Activated naive CD8-positive, alpha-beta T cell treated with anti-CD3 and anti-CD28 coated beads for 36 hours (primary cell): ENCODE results near the gene NUCB2. TPM values are rescaled to one million over a fixed set of nuclear protein-coding genes. Genes with fewer than 3 reads are reported as not detected.

Experiments
- DNase-seq: peaks from one replicate; pipeline ENCODE4 v3.0.0; 2021
- H3K27ac Mint-ChIP-seq: one replicate; pipeline ENCODE4 v1.8.0; 2022; ENCODE audit warnings: mild to moderate bottlenecking, moderate library complexity, mixed read lengths
- H3K27me3 Mint-ChIP-seq: one replicate; pipeline ENCODE4 v1.8.0; 2022; ENCODE audit warnings: mild to moderate bottlenecking, mixed read lengths
- H3K36me3 Mint-ChIP-seq: one replicate; pipeline ENCODE4 v1.8.0; 2021; ENCODE audit warnings: mild to moderate bottlenecking, mixed read lengths
- H3K4me1 Mint-ChIP-seq: one replicate; pipeline ENCODE4 v1.8.0; 2021; ENCODE audit warnings: mixed read lengths
- H3K4me3 Mint-ChIP-seq: one replicate; pipeline ENCODE4 v1.8.0; 2022; ENCODE audit warnings: mild to moderate bottlenecking, moderate library complexity, mixed read lengths
- H3K9me3 Mint-ChIP-seq: one replicate; pipeline ENCODE4 v1.8.0; 2022; ENCODE audit warnings: mixed read lengths
- total RNA-seq, 2 experiments: library from RNA; stranded (reverse); gene quantifications; one replicate each; pipeline ENCODE4 v1.2.3, GENCODE V29; 2021

The NUCB2 gene
- total RNA-seq, 2 experiments from 2014 or later: 78.5 to 88.8 TPM

DNA sequence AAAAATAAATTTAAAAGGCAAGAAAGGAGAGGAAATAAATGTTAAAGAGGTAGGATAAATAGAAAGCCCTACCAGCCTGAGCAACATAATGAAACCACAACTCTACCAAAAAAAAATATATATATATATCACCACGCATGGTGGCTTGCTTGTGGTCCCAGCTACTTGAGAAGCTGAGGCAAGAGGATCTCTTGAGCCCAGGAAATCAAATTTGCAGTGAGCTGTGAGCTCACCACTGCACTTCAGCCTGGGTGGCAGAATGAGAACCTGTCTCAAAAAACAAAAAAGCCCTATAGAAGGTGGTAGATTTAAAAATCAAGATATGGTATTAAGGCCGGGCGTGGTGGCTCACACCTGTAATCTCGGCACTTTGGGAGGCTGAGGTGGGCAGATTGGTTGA is 10.5 kb downstream of the NUCB2 start:
- Mint-ChIP-seq H3K4me1 (peaks cover 51% of the 10 kb centered on the region), H3K4me3 (no peak overlapping the region), H3K27me3 (no peaks in the 10 kb centered on the region), H3K9me3 (peaks cover 2% of the 10 kb centered on the region), H3K27ac (no peak overlapping the region), H3K36me3 (peaks cover 50% of the 10 kb centered on the region)
- no peak for DNase-seq

DNA sequence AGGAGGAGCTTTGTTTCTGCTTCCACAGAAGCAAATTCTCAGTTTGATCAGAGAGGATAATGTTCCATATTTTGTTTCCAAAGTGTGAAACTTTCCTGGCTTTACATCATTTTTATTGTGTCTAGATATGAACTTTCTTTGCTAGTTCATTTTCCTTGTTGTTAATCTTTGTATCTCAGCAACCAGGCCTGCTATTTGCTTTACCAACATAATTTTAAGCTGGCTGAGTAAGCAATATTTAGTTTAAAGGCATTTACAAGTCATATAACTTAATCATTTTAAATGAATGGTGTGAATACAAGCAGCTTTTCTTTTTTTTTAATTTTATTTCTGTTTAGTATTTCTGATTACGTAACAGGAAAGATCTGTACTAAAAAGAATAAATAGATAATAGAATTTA is 15.2 kb downstream of the NUCB2 start:
- H3K27ac Mint-ChIP-seq: no peak overlapping the region
- peaks cover 2% of the 10 kb centered on the region for H3K9me3 Mint-ChIP-seq
- DNase-seq: no peak
- peaks cover 40% of the 10 kb centered on the region for H3K36me3 Mint-ChIP-seq
- no peak overlapping the region for H3K4me3 Mint-ChIP-seq
- H3K27me3 Mint-ChIP-seq: no peaks in the 10 kb centered on the region
- peaks cover 54% of the 10 kb centered on the region for H3K4me1 Mint-ChIP-seq

DNA sequence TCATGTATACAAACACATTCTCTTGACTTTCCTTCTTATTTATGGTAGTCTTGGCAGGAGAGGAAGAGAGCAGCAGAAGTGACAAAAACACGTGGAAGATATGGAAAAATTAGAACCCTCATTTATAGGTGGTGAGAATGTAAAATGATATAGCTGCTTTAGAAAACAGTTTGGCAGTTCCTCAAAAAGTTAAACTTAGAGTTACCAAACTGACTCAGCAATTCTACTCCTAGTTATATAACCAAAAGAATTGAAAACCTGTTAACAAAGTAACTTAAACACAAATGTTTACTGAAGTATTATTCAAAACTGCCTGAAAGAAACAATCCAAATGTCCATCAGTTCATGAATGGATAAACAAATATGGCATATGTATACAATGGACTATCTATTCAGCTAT is 16.8 kb downstream of the NUCB2 start:
- Mint-ChIP-seq H3K4me3 (no peak overlapping the region), H3K4me1 (peaks cover 58% of the 10 kb centered on the region), H3K27me3 (no peaks in the 10 kb centered on the region)

DNA sequence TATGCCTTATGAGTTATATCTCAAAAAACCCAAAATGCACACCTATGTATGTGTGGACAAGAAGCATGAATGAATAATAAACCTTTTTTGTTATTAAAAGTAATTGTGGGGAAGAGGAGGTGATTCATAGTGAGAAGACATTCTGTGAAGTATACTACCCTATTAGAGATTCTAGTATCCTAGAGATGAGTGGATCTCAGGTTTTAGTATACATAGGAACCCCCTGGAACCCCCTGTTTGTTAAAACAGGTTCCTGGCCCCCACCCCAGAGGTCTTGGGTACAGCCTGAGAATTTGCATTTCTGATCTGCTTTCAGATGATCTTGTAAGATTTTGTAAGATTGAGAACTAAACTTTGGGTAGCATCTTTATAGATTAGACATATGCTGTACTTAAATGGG is 17.5 kb downstream of the NUCB2 start:
- Mint-ChIP-seq H3K4me3 (no peak overlapping the region), H3K27ac (peak overlapping the region; percentile 74), H3K27me3 (no peaks in the 10 kb centered on the region), H3K9me3 (no peaks in the 10 kb centered on the region), H3K4me1 (peaks cover 62% of the 10 kb centered on the region), H3K36me3 (peaks cover 37% of the 10 kb centered on the region)
- no peak for DNase-seq

More for the DNA sequence above, 16.8 kb downstream of the NUCB2 start:
- H3K27ac Mint-ChIP-seq: no peak overlapping the region
- peaks cover 36% of the 10 kb centered on the region for H3K36me3 Mint-ChIP-seq
- H3K9me3 Mint-ChIP-seq: no peaks in the 10 kb centered on the region
- DNase-seq: no peak

DNA sequence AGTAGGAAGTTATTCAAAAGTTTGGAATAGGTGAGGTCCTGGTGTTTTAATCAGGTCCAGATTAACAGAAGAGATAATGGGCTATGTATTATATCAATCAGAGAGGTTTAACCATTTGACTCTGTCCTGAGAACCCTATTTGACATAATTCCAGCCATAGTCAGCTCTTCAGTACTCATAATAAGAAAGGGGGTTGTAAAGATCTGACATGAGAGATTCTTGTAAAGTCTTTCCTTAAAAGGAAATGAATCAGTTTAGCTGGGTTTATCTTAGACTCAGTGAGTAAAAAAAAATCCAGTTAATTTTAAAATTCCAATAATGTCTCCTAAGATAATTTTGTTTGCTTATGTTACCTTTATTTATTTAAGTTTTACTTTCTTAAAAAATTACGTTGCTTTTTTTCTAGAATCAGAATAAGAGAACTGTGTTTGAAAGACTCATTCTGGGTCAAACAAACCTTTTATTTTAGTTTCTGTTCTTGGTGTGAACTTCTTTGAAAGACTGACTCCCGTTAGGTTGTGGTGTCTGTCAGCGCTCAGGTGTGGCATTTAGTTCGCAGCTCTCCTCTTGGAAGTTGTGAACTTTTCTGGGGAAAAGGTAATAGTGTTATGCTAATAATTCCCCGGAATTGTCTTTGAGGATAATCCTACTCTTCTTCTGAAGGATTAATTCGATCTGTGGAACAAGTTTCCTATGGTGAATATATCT is 20.5 kb downstream of the NUCB2 start:
- H3K27ac Mint-ChIP-seq: peak overlapping the region; percentile 78
- peak overlapping the region; percentile 51 for H3K4me3 Mint-ChIP-seq

DNA sequence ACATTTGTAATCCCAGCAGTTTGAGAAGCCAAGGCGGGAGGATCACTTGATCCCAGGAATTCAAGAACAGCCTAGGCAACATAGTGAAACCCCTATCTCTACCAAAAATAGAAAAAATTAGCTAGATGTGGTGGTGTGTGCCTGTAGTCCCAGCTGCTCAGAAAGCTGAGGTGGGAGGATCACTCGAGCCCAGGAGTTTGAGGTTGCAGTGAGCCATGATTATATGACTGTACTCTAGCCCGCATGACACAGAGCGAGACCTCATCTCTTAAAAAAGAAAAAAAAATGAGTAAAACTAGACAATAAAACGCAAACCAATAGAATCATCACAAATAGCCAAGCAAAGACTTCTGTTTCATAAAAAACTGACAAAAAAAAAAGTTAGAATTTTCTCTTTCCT is 21.8 kb downstream of the NUCB2 start:
- peak overlapping the region; percentile 67 for H3K27ac Mint-ChIP-seq
- H3K4me3 Mint-ChIP-seq: no peak overlapping the region
- peaks cover 32% of the 10 kb centered on the region for H3K36me3 Mint-ChIP-seq
- DNase-seq: peak; percentile 71
- H3K4me1 Mint-ChIP-seq: peaks cover 43% of the 10 kb centered on the region
- H3K9me3 Mint-ChIP-seq: no peaks in the 10 kb centered on the region
- H3K27me3 Mint-ChIP-seq: no peaks in the 10 kb centered on the region

More for the DNA sequence above, 20.5 kb downstream of the NUCB2 start:
- peaks cover 36% of the 10 kb centered on the region for H3K36me3 Mint-ChIP-seq
- no peaks in the 10 kb centered on the region for H3K9me3 Mint-ChIP-seq
- H3K4me1 Mint-ChIP-seq: peaks cover 53% of the 10 kb centered on the region
- DNase-seq: no peak
- H3K27me3 Mint-ChIP-seq: no peaks in the 10 kb centered on the region

DNA sequence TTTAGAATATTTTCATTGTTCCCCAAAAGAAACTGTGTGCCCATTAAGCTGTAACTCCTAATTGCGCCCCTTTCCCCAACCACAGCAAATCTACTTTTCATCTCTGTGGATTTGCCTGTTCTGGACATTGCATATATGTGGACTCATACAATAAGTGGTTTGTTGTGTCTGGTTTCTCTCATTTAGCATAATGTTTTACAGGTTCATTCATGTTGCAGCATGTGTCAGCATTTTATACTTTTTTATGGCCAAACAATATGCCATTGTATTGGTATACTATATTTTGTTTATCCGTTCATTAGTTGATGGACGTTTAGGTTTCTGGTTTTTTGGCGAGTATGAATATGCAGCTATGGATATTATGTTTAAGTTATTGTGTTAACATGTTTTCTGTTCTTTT is 23.8 kb downstream of the NUCB2 start:
- Mint-ChIP-seq H3K36me3 (peaks cover 28% of the 10 kb centered on the region), H3K4me3 (no peak overlapping the region), H3K27ac (no peak overlapping the region), H3K27me3 (no peaks in the 10 kb centered on the region), H3K9me3 (no peaks in the 10 kb centered on the region), H3K4me1 (peaks cover 26% of the 10 kb centered on the region)
- DNase-seq: no peak

DNA sequence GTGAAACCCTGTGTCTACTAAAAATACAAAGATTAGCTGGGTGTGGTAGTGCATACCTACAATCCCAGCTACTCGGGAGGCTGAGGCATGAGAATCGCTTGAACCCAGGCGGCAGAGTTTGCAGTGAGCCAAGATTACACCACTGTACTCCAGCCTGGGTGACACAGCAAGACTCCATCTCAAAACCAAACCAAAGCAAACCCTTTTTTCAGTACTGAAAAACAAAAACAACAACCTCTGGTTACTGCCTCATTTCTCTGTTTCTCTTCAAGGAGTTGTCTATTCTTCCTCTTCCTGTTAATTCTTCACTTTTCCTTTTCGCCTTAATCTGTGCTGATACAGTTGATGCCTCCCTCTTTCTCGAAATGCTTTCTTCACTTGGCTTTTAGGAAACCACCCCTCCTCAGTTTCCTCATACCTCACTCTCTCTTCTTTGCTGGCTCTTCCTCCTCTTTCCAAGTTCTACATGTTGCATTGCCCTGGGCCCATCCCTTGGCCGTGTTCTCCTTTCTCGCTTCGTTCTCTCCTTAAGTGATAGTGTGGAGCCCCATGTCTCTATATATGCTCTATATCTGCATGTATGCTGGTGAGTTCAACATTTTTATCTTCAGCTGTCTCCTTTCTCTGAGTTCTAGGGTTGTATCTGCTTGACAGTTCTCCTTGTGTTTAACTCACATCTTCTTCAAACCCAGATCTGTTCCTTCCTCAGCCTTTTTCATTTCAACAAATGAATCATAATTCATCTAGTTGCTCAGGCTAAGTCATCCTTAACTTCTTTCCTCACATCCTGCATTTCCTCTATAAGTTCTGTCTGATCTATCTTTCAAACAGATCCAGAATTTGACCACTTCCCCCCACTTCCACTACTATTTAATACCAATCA is 37.1 kb downstream of the NUCB2 start:
- no peaks in the 10 kb centered on the region for H3K27me3 Mint-ChIP-seq
- H3K27ac Mint-ChIP-seq: no peak overlapping the region
- no peak for DNase-seq
- no peaks in the 10 kb centered on the region for H3K9me3 Mint-ChIP-seq
- H3K4me3 Mint-ChIP-seq: no peak overlapping the region
- H3K4me1 Mint-ChIP-seq: peaks cover 2% of the 10 kb centered on the region
- H3K36me3 Mint-ChIP-seq: peaks cover 21% of the 10 kb centered on the region

DNA sequence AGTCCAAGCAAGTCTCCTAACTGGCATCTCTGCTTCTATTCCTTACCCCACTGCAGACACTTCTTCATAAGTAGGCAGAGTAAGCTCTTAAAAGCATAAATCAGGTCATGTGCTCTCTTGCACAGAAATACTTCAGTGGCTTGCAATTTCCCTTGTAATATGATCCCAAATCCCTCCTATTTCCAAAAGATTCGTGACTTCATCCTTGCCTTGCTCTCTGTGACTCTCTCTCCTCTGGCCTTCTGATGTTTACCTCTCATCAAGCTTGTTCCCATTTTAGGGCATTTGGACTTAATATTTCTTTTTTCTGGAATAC is 37.7 kb downstream of the NUCB2 start:
- no peaks in the 10 kb centered on the region for H3K27me3 Mint-ChIP-seq
- H3K36me3 Mint-ChIP-seq: peaks cover 24% of the 10 kb centered on the region
- no peak overlapping the region for H3K27ac Mint-ChIP-seq
- peaks cover 2% of the 10 kb centered on the region for H3K4me1 Mint-ChIP-seq
- no peak overlapping the region for H3K4me3 Mint-ChIP-seq
- no peaks in the 10 kb centered on the region for H3K9me3 Mint-ChIP-seq
- no peak for DNase-seq

DNA sequence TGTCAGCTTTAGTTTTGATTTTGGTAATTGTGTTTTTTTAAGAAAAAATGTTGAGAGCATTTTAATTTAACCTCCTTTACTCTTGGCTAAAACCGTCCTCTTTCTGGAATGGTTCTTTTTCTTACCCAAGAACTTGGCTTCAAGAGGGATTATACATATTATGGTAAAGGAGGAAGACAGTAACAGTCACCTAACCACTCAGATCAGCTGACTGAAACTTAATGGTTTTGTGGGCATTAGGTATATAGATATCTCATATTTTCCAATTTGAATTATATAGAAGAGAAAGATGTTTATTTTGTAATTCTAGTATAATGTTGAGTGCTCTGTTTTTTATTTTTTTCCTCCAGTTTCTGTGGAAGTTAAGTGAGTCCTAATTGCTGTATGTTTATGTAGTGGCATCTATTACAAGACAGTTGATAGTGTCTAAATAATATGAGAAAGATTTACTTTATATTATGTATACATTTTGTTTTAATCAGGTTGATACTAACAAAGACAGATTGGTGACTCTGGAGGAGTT is 38.4 kb downstream of the NUCB2 start:
- Mint-ChIP-seq H3K27ac (no peak overlapping the region), H3K36me3 (peaks cover 29% of the 10 kb centered on the region)
- DNase-seq: no peak

DNA sequence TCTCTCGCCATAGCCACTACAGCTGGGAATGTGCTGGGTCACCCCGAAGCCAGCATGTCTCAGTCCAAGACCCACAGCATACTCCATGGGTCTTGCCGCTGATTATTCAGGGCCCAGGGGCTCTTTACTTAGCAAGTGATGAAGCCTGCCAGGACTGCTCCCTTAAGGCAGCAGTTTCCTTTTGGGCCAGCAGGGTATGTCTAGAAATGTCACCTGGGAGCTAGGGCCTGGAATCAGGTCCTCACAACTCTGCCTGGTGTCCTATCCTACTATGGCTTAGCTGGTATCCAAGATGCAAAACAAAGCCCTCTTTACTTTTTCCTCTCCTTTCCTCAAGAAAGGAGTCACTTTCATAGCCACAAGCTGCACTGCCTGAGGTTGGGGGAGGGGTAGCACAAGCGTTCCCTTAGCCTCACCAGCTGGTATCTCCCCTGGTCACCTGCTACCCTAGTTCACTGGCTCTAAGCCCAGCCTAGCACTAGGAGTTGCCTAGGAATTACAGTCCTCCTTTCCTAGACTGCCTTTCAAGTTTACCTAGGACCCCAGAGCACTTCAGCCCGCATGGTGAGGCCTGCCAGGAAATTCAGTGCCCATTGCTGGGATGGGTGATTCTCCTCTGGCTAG is 52.4 kb downstream of the NUCB2 start:
- DNase-seq: no peak
- Mint-ChIP-seq H3K27me3 (no peaks in the 10 kb centered on the region), H3K27ac (no peak overlapping the region), H3K36me3 (peaks cover 31% of the 10 kb centered on the region), H3K9me3 (no peaks in the 10 kb centered on the region), H3K4me3 (no peak overlapping the region), H3K4me1 (peaks cover 21% of the 10 kb centered on the region)

More for the DNA sequence above, 38.4 kb downstream of the NUCB2 start:
- Mint-ChIP-seq H3K4me1 (peaks cover 2% of the 10 kb centered on the region), H3K27me3 (no peaks in the 10 kb centered on the region), H3K4me3 (no peak overlapping the region), H3K9me3 (no peaks in the 10 kb centered on the region)

DNA sequence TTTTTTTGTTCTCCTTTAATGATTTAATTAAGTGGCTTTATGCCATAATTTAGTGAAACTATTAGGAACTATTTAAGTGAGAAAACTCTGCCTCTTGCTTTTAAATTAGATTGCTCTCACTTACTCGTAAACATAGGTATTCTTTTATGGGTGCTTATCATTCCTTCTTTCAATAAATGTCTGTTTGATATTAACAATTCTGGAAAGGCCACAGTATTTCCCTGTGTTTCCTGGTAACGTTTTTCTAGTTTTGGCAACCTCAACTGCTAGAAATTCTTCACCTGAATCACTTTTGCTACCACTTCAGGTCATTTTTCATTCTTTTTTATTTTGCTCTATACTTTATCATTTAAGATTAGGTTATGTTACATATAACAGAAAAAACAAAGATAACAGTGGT is 55.1 kb downstream of the NUCB2 start:
- Mint-ChIP-seq H3K4me3 (no peak overlapping the region), H3K4me1 (peaks cover 26% of the 10 kb centered on the region), H3K27me3 (no peaks in the 10 kb centered on the region), H3K36me3 (peaks cover 16% of the 10 kb centered on the region), H3K27ac (no peak overlapping the region), H3K9me3 (no peaks in the 10 kb centered on the region)
- DNase-seq: no peak

DNA sequence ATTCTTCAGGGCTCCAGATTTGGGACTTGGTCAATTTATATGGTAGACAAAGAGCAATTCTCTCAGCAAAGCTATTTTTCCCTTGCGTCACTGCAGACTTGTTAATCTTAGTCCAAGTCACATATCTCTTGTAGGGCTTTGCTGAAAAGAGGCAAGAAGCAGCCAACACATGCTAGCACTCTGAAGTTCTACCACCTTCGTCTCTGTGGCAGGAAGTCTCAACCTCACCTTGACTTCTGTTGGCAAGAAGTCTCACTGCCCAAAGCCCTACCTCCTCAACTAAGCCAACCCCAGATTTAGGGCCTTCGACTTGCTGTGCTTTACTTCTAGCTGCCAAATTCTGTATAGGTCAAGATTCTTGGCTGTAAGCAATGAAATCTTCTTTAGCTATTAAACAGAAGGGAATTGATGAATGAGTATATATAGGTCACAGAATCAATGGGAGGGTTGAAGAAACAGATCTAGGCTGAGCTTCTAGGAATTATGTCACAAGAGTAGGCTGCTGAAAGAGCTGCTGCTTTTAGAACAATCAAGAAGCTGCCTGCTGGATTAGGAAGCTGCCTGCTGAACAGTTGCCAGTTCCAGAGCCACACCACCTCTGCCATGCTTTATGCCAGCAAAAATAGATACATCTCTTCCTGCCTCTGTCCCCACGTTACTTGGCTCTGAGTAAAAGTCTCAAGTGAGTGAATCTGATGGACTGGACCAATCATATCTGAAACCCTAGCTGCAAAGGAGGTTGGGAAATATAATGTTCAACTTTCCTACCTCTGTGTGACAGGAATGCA is 57.5 kb downstream of the NUCB2 start:
- Mint-ChIP-seq H3K27me3 (no peaks in the 10 kb centered on the region), H3K27ac (peak overlapping the region; percentile 54), H3K4me3 (no peak overlapping the region), H3K36me3 (peaks cover 16% of the 10 kb centered on the region), H3K9me3 (no peaks in the 10 kb centered on the region), H3K4me1 (peaks cover 20% of the 10 kb centered on the region)
- DNase-seq: no peak

DNA sequence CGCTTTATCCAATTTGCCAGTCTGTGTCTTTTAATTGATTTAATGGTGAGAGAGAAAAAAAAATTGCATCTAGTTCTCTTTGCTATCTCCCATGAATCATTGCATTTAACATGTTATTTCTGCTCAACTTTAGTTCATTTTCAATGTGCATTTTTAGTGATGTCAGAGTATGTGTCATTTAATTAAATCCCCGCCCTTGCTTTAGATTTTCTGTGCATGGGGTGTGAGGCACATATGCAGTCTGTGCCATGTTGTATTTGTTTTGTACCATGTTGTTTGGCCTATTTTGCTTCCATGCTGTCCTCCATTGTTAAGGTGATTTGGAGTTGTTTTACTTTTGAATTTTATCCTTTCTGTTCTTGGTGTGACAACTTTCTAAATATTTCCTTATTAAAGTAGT is 66.7 kb downstream of the NUCB2 start:
- DNase-seq: no peak
- no peaks in the 10 kb centered on the region for H3K27me3 Mint-ChIP-seq
- H3K36me3 Mint-ChIP-seq: peaks cover 12% of the 10 kb centered on the region
- H3K4me1 Mint-ChIP-seq: peaks cover 20% of the 10 kb centered on the region
- no peaks in the 10 kb centered on the region for H3K9me3 Mint-ChIP-seq
- peak overlapping the region; percentile 47 for H3K27ac Mint-ChIP-seq
- H3K4me3 Mint-ChIP-seq: no peak overlapping the region
